ENCODE results near the gene ITGBL1. TPM values are rescaled to one million over a fixed set of nuclear protein-coding genes. Genes with fewer than 3 reads are reported as not detected.

Gene ITGBL1
- total RNA-seq, 1 experiment from 2014 or later = 0.89 TPM

GRCh38 chr13:101594936-101595335 lies 142.5 kb downstream of the ITGBL1 start:
- no peak overlapping the region for H3K27ac ChIP-seq (ENCODE audit: low read length)
- DNase-seq = no peak
- no peaks in the 10 kb centered on the region for H3K27me3 ChIP-seq (ENCODE audit: low read length)
- no peaks in the 10 kb centered on the region for H3K36me3 ChIP-seq (ENCODE audit: insufficient read depth, low read length)
- no peak overlapping the region for H2AFZ ChIP-seq (ENCODE audit: low read length)
- H3K4me1 ChIP-seq (ENCODE audit: low read length) = peaks cover 6% of the 10 kb centered on the region
- H4K20me1 ChIP-seq (ENCODE audit: insufficient read depth, low read depth, low read length) = no peaks in the 10 kb centered on the region
- H3K4me3 ChIP-seq (ENCODE audit: low read length) = no peak overlapping the region
- no peak overlapping the region for H3K9ac ChIP-seq (ENCODE audit: low read length)
- no peaks in the 10 kb centered on the region for H3K9me2 ChIP-seq (replicated peaks; ENCODE audit: insufficient read depth, low read length)
- no peaks in the 10 kb centered on the region for H3K79me2 ChIP-seq (ENCODE audit: low read length)
- no peak overlapping the region for H3K4me2 ChIP-seq (ENCODE audit: low read depth, low read length, poor library complexity, severe bottlenecking)
- no peaks in the 10 kb centered on the region for H3K9me3 ChIP-seq (ENCODE audit: low read length)

GRCh38 chr13:101596803-101597202 lies 144.3 kb downstream of the ITGBL1 start:
- Histone ChIP-seq H3K9ac (ENCODE audit: low read length) (no peak overlapping the region), H3K9me3 (ENCODE audit: low read length) (no peaks in the 10 kb centered on the region), H3K27ac (ENCODE audit: low read length) (no peak overlapping the region), H3K4me2 (ENCODE audit: low read depth, low read length, poor library complexity, severe bottlenecking) (no peak overlapping the region), H2AFZ (ENCODE audit: low read length) (no peak overlapping the region), H3K4me1 (ENCODE audit: low read length) (peaks cover 6% of the 10 kb centered on the region), H3K36me3 (ENCODE audit: insufficient read depth, low read length) (no peaks in the 10 kb centered on the region), H3K27me3 (ENCODE audit: low read length) (no peaks in the 10 kb centered on the region), H3K4me3 (ENCODE audit: low read length) (no peak overlapping the region), H4K20me1 (ENCODE audit: insufficient read depth, low read depth, low read length) (no peaks in the 10 kb centered on the region), H3K79me2 (ENCODE audit: low read length) (no peaks in the 10 kb centered on the region), H3K9me2 (replicated peaks; ENCODE audit: insufficient read depth, low read length) (no peaks in the 10 kb centered on the region)
- DNase-seq = no peak

DNA sequence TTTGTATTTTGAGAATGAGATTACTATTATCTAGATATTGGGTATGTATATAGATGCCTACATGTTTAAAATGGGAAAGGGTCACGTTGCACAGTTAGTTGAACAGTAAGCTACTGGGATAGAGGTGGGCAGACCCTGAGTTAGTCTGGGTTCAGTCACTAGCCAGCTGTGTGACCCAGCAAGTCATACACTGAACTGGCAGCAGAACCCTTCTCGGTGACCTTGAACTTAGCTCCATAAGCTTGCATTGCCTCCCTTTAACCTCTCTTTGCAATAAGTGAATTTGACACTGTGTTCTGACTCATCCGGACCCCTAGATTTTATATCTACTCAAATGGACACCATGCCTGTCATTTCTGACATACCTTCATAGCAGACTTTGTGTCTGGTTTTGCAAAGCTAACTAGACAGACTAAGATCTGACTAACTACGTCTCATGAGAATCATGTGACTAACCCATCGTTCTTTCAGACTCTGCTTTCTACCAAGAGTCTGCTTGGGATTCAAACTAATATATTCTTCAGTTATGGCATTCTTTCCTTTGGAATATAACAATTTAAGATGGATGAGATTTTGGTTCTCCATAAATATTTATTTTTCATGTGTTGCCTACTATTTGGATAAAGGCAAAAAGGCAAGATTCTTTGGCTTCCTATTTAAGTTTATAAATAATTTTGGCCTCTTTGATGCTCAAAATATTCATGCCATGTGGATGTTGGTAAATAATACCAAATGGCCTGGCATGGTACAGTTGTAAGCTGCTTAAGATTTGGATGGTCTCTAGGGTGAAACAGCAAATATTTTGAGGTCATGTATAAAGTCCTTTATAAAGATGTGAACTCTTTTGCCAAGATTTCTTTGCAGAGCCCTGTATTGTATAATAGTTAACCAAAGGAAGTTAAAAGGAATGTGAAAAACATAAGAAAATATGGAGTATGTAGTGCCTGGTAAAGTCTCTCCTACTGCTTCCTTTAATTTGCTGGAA lies 159.3 kb downstream of the ITGBL1 start:
- H4K20me1 ChIP-seq (ENCODE audit: insufficient read depth, low read depth, low read length) = no peaks in the 10 kb centered on the region
- H3K4me3 ChIP-seq (ENCODE audit: low read length) = no peak overlapping the region
- H3K9me3 ChIP-seq (ENCODE audit: low read length) = no peaks in the 10 kb centered on the region
- no peak overlapping the region for H3K27ac ChIP-seq (ENCODE audit: low read length)
- no peaks in the 10 kb centered on the region for H3K36me3 ChIP-seq (ENCODE audit: insufficient read depth, low read length)
- H3K4me1 ChIP-seq (ENCODE audit: low read length) = no peaks in the 10 kb centered on the region
- H3K4me2 ChIP-seq (ENCODE audit: low read depth, low read length, poor library complexity, severe bottlenecking) = no peak overlapping the region
- no peaks in the 10 kb centered on the region for H3K79me2 ChIP-seq (ENCODE audit: low read length)
- no peaks in the 10 kb centered on the region for H3K27me3 ChIP-seq (ENCODE audit: low read length)
- no peak overlapping the region for H2AFZ ChIP-seq (ENCODE audit: low read length)
- no peaks in the 10 kb centered on the region for H3K9me2 ChIP-seq (replicated peaks; ENCODE audit: insufficient read depth, low read length)
- no peak for DNase-seq
- H3K9ac ChIP-seq (ENCODE audit: low read length) = no peak overlapping the region

- no peak overlapping the region for H3K4me3 ChIP-seq (ENCODE audit: low read length)
- no peak overlapping the region for H3K9ac ChIP-seq (ENCODE audit: low read length)
- no peaks in the 10 kb centered on the region for H4K20me1 ChIP-seq (ENCODE audit: insufficient read depth, low read depth, low read length)
- no peak overlapping the region for H3K4me2 ChIP-seq (ENCODE audit: low read depth, low read length, poor library complexity, severe bottlenecking)
- H2AFZ ChIP-seq (ENCODE audit: low read length) = no peak overlapping the region
- H3K9me3 ChIP-seq (ENCODE audit: low read length) = no peaks in the 10 kb centered on the region
- H3K4me1 ChIP-seq (ENCODE audit: low read length) = no peaks in the 10 kb centered on the region
- H3K27ac ChIP-seq (ENCODE audit: low read length) = no peak overlapping the region
- H3K79me2 ChIP-seq (ENCODE audit: low read length) = no peaks in the 10 kb centered on the region
- H3K27me3 ChIP-seq (ENCODE audit: low read length) = no peaks in the 10 kb centered on the region
- no peak for DNase-seq
- no peaks in the 10 kb centered on the region for H3K36me3 ChIP-seq (ENCODE audit: insufficient read depth, low read length)
- H3K9me2 ChIP-seq (replicated peaks; ENCODE audit: insufficient read depth, low read length) = no peaks in the 10 kb centered on the region
Measured at GRCh38 chr13:101612735-101613134, 160.3 kb downstream of the ITGBL1 start.

GRCh38 chr13:101614491-101614890 lies 162.0 kb downstream of the ITGBL1 start:
- no peak for DNase-seq
- Histone ChIP-seq H3K36me3 (ENCODE audit: insufficient read depth, low read length) (no peaks in the 10 kb centered on the region), H2AFZ (ENCODE audit: low read length) (no peak overlapping the region), H3K4me1 (ENCODE audit: low read length) (no peaks in the 10 kb centered on the region), H3K9me3 (ENCODE audit: low read length) (no peaks in the 10 kb centered on the region), H3K27me3 (ENCODE audit: low read length) (no peaks in the 10 kb centered on the region), H3K4me2 (ENCODE audit: low read depth, low read length, poor library complexity, severe bottlenecking) (no peak overlapping the region), H3K27ac (ENCODE audit: low read length) (no peak overlapping the region), H3K9ac (ENCODE audit: low read length) (no peak overlapping the region), H3K79me2 (ENCODE audit: low read length) (no peaks in the 10 kb centered on the region), H3K4me3 (ENCODE audit: low read length) (no peak overlapping the region), H4K20me1 (ENCODE audit: insufficient read depth, low read depth, low read length) (no peaks in the 10 kb centered on the region), H3K9me2 (replicated peaks; ENCODE audit: insufficient read depth, low read length) (no peaks in the 10 kb centered on the region)

- Histone ChIP-seq H3K27ac (ENCODE audit: low read length) (no peak overlapping the region), H3K36me3 (ENCODE audit: insufficient read depth, low read length) (no peaks in the 10 kb centered on the region), H3K4me2 (ENCODE audit: low read depth, low read length, poor library complexity, severe bottlenecking) (no peak overlapping the region), H3K4me1 (ENCODE audit: low read length) (no peaks in the 10 kb centered on the region), H4K20me1 (ENCODE audit: insufficient read depth, low read depth, low read length) (no peaks in the 10 kb centered on the region), H3K4me3 (ENCODE audit: low read length) (no peak overlapping the region), H2AFZ (ENCODE audit: low read length) (no peak overlapping the region), H3K79me2 (ENCODE audit: low read length) (no peaks in the 10 kb centered on the region), H3K27me3 (ENCODE audit: low read length) (no peaks in the 10 kb centered on the region), H3K9me2 (replicated peaks; ENCODE audit: insufficient read depth, low read length) (no peaks in the 10 kb centered on the region), H3K9ac (ENCODE audit: low read length) (no peak overlapping the region), H3K9me3 (ENCODE audit: low read length) (no peaks in the 10 kb centered on the region)
- DNase-seq = no peak
Measured at GRCh38 chr13:101618440-101619187, 166.1 kb downstream of the ITGBL1 start.

GRCh38 chr13:101621099-101621498 lies 168.6 kb downstream of the ITGBL1 start:
- Histone ChIP-seq H3K27ac (ENCODE audit: low read length) (no peak overlapping the region), H2AFZ (ENCODE audit: low read length) (no peak overlapping the region), H3K9ac (ENCODE audit: low read length) (no peak overlapping the region), H4K20me1 (ENCODE audit: insufficient read depth, low read depth, low read length) (no peaks in the 10 kb centered on the region), H3K27me3 (ENCODE audit: low read length) (no peaks in the 10 kb centered on the region), H3K79me2 (ENCODE audit: low read length) (no peaks in the 10 kb centered on the region), H3K4me1 (ENCODE audit: low read length) (peaks cover 12% of the 10 kb centered on the region), H3K4me3 (ENCODE audit: low read length) (no peak overlapping the region), H3K4me2 (ENCODE audit: low read depth, low read length, poor library complexity, severe bottlenecking) (no peak overlapping the region), H3K9me3 (ENCODE audit: low read length) (no peaks in the 10 kb centered on the region), H3K9me2 (replicated peaks; ENCODE audit: insufficient read depth, low read length) (no peaks in the 10 kb centered on the region), H3K36me3 (ENCODE audit: insufficient read depth, low read length) (no peaks in the 10 kb centered on the region)
- no peak for DNase-seq

DNA sequence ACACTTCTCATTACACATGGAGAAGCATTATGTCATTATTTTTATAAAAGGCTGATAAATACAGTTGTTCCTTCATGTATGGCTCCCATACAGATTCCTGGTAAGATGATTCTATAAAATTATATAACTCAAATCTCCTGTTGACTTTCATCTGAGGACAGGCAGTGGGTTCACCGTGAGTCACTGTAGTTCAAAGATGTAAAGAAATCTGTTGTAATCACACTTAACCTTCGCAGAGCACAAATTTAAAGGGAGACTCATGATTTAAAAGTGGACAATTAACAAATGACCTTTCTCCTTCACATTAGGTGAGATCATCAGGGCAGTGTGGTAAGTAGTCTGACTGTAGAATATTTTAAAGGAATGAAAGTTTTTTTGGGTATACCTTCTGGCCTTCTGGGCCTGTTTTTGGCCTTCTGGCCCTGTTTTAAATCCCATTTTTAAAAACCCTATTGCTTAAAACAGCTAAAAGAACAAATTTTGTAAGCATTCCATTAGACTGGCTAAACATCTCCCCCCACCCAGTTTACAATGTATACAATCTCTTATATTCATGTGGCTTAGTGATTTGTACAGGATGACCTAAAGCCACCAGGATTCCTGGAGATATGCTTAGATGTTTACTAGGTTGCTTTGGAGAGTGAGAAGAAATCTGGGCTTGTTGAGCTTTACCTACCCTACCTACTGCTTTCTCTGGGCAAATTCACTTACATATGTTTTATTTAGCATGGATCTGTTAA lies 171.2 kb downstream of the ITGBL1 start:
- no peaks in the 10 kb centered on the region for H3K9me3 ChIP-seq (ENCODE audit: low read length)
- H3K36me3 ChIP-seq (ENCODE audit: insufficient read depth, low read length) = no peaks in the 10 kb centered on the region
- no peak overlapping the region for H2AFZ ChIP-seq (ENCODE audit: low read length)
- DNase-seq = no peak
- H3K4me3 ChIP-seq (ENCODE audit: low read length) = no peak overlapping the region
- H3K9ac ChIP-seq (ENCODE audit: low read length) = no peak overlapping the region
- H3K4me1 ChIP-seq (ENCODE audit: low read length) = peaks cover 29% of the 10 kb centered on the region
- no peaks in the 10 kb centered on the region for H3K9me2 ChIP-seq (replicated peaks; ENCODE audit: insufficient read depth, low read length)
- no peaks in the 10 kb centered on the region for H3K27me3 ChIP-seq (ENCODE audit: low read length)
- H3K27ac ChIP-seq (ENCODE audit: low read length) = no peak overlapping the region
- H4K20me1 ChIP-seq (ENCODE audit: insufficient read depth, low read depth, low read length) = no peaks in the 10 kb centered on the region
- H3K79me2 ChIP-seq (ENCODE audit: low read length) = no peaks in the 10 kb centered on the region
- no peak overlapping the region for H3K4me2 ChIP-seq (ENCODE audit: low read depth, low read length, poor library complexity, severe bottlenecking)

Measured in Karpas-422 (cell line).